ENCODE measurements around the gene ZNF557. TPM values are rescaled to one million over a fixed set of nuclear protein-coding genes. Genes with fewer than 3 reads are reported as not detected.

ZNF557 gene
- total RNA-seq, 1 experiment from 2014 or later: 7.8 TPM

- Histone ChIP-seq H3K36me3 (ENCODE audit: control insufficient read depth in 1 of 2, insufficient read depth in 2 of 2, low read length in 2 of 2) (no peaks in the 10 kb centered on the region), H3K79me2 (ENCODE audit: insufficient read depth, low read length) (no peaks in the 10 kb centered on the region), H3K9me2 (ENCODE audit: insufficient read depth) (no peaks in the 10 kb centered on the region), H3K27ac (ENCODE audit: low read depth, low read length) (no peak overlapping the region), H3K4me3 (replicated peaks in 1 of 2; ENCODE audit: low read depth in 1 of 2, low read length in 2 of 2) (no peak overlapping the region), H2AFZ (ENCODE audit: low read depth, low read length, poor library complexity, severe bottlenecking) (no peak overlapping the region), H3K9ac (ENCODE audit: low read length) (no peak overlapping the region), H3K4me2 (ENCODE audit: low read length) (no peak overlapping the region), H3K27me3 (ENCODE audit: insufficient read depth, low read length) (no peaks in the 10 kb centered on the region), H3K4me1 (ENCODE audit: control insufficient read depth in 1 of 2, insufficient read depth in 2 of 2, low read length in 2 of 2) (peaks cover 15 to 19% of the 10 kb centered on the region in 2 experiments), H4K20me1 (ENCODE audit: insufficient read depth) (no peaks in the 10 kb centered on the region), H3K9me3 (ENCODE audit: control insufficient read depth in 1 of 2, insufficient read depth in 1 of 2, low read depth in 1 of 2, low read length in 2 of 2) (no peaks in the 10 kb centered on the region)
- no peak for ATAC-seq
- BruUV-seq (replicated peaks): no TSS peak
- POLR2A ChIA-PET: no interaction called here
- DNase-seq (ENCODE audit: low read depth, low spot score): no peak
- intact Hi-C loops (cut with micrococcal nuclease): no loop called here
- TF ChIP-seq CEBPB (IDR thresholded peaks at IDR 0.05; ENCODE audit: low read depth) (no peak), TCF7L2 (IDR thresholded peaks at IDR 0.05; ENCODE audit: borderline replicate concordance, extremely low read depth, insufficient read depth, insufficient read length) (no peak), SRF (IDR thresholded peaks at IDR 0.05; ENCODE audit: low read depth) (no peak), YY1 (IDR thresholded peaks at IDR 0.05; ENCODE audit: extremely low read depth, insufficient replicate concordance, low read depth, low read length) (no peak)
- TF ChIP-seq, protein P1, sequence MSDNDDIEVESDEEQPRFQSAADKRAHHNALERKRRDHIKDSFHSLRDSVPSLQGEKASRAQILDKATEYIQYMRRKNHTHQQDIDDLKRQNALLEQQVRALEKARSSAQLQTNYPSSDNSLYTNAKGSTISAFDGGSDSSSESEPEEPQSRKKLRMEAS (IDR thresholded peaks at IDR 0.05): no peak
- CTCF ChIA-PET: no interaction called here
- RAD21 ChIA-PET (ENCODE audit: low non-redundant PET in 1 of 2, low total read pairs in 2 of 2, uncharacterized antibody in 2 of 2, unreplicated experiment in 2 of 2): no interaction called here
Measured at GRCh38 chr19:7132054-7132453, 62.6 kb downstream of the ZNF557 start.

DNA sequence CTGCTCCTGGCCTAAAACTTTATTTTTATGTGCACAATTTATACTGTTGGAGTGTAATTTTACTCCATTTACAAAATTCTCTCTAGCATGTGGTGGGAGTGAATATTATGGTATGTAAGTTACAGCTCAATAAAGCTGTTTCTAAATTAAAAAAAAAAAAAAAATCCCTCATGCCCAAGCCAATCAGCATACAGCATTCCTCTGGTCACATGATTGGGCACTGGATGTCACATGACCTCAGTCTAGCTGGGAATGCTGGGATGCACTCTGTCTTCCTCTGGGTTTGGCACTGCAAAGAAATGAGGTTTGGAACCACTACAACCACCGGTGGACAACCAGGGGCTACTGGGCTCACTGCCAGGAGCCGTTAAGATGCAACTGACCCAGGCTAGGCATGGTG lies 67.6 kb downstream of the ZNF557 start:
- ChIA-PET CTCF (interaction anchor here (1.1 kb wide), 1 partner anchor 217 kb away, joined by 3 read pairs; no protein-coding TSS in a partner anchor), RAD21 (ENCODE audit: low non-redundant PET in 1 of 2, low total read pairs in 2 of 2, uncharacterized antibody in 2 of 2, unreplicated experiment in 2 of 2) (no interaction called here), POLR2A (no interaction called here)
- no TSS peak for BruUV-seq (replicated peaks)
- no peaks in the 10 kb centered on the region for H4K20me1 ChIP-seq (ENCODE audit: insufficient read depth)
- no peaks in the 10 kb centered on the region for H3K79me2 ChIP-seq (ENCODE audit: insufficient read depth, low read length)
- H3K9me2 ChIP-seq (ENCODE audit: insufficient read depth): no peaks in the 10 kb centered on the region
- H3K4me2 ChIP-seq (ENCODE audit: low read length): no peak overlapping the region
- H3K9me3 ChIP-seq (ENCODE audit: control insufficient read depth in 1 of 2, insufficient read depth in 1 of 2, low read depth in 1 of 2, low read length in 2 of 2): no peaks in the 10 kb centered on the region
- H3K4me1 ChIP-seq (ENCODE audit: control insufficient read depth in 1 of 2, insufficient read depth in 2 of 2, low read length in 2 of 2): peaks cover 15 to 19% of the 10 kb centered on the region in 2 experiments
- TF ChIP-seq RAD21 (IDR thresholded peaks at IDR 0.05; ENCODE audit: low read depth) (no peak), CTCF (IDR thresholded peaks at IDR 0.05 in 2 of 3, conservative IDR thresholded peaks at IDR 0.05 in 1 of 3; ENCODE audit: borderline replicate concordance in 1 of 3, insufficient read depth in 1 of 3, low read depth in 2 of 3, low read length in 2 of 3) (no peak), SP1 (IDR thresholded peaks at IDR 0.05; ENCODE audit: low read depth) (no peak), EGR1 (IDR thresholded peaks at IDR 0.05; ENCODE audit: low read depth) (no peak), TCF7L2 (IDR thresholded peaks at IDR 0.05; ENCODE audit: borderline replicate concordance, extremely low read depth, insufficient read depth, insufficient read length) (no peak), FOSL1 (IDR thresholded peaks at IDR 0.05; ENCODE audit: low read depth) (no peak), CEBPB (IDR thresholded peaks at IDR 0.05; ENCODE audit: low read depth) (no peak), EZH2 (IDR thresholded peaks at IDR 0.05) (no peak), JUND (IDR thresholded peaks at IDR 0.05) (no peak)
- H3K4me3 ChIP-seq (replicated peaks in 1 of 2; ENCODE audit: low read depth in 1 of 2, low read length in 2 of 2): no peak overlapping the region
- intact Hi-C loops (cut with micrococcal nuclease): no loop called here
- H2AFZ ChIP-seq (ENCODE audit: low read depth, low read length, poor library complexity, severe bottlenecking): no peak overlapping the region
- DNase-seq (ENCODE audit: low read depth, low spot score) (no peak), ATAC-seq (no peak)
- no peaks in the 10 kb centered on the region for H3K27me3 ChIP-seq (ENCODE audit: insufficient read depth, low read length)
- H3K36me3 ChIP-seq (ENCODE audit: control insufficient read depth in 1 of 2, insufficient read depth in 2 of 2, low read length in 2 of 2): no peaks in the 10 kb centered on the region; a peak in 1 of 4 replicates
- no peak overlapping the region for H3K9ac ChIP-seq (ENCODE audit: low read length)
- H3K27ac ChIP-seq (ENCODE audit: low read depth, low read length): no peak overlapping the region
